Keratinocyte (primary cell): ENCODE data around the gene TTLL4.

Experiments used
- CTCF ChIP-seq, 3 experiments: IDR thresholded peaks in 1 of 3; conservative IDR thresholded peaks in 1 of 3; optimal IDR thresholded peaks in 1 of 3; 2 replicates in 2 of 3; 3 replicates in 1 of 3; pipeline versions ENCODE3 to v1.5.1; 2011; ENCODE audit warnings: low read length in 3 of 3, mild to moderate bottlenecking in 3 of 3, moderate library complexity in 2 of 3, control low read depth in 1 of 3, inconsistent platforms in 1 of 3; ENCODE audit not compliant: insufficient read depth in 2 of 3; ENCODE audit errors: extremely low read depth in 1 of 3
- EZH2 ChIP-seq: IDR thresholded peaks from one replicate; pipeline ENCODE4 v1.6.1; 2012; ENCODE audit warnings: inconsistent platforms, mild to moderate bottlenecking, low read length, moderate library complexity

DNA sequence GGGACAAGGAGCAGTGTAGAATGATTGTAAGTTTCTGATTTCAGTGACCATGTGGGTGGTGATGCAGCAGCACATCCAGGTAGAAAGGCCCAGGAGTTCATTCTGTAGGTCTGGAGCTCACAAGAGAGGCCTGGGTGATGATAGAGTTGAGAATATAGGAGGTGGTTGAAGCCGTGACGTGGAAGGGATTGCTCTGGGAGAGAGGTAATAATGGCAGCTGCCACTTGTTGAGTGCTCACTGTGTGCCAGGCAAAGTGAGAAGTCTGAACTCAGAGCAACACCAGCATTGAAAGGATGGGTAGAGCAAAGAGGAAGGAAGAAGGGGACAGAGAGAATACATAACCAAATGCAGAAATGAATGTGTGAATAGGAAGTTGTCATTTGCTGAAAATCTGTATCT lies 3.3 kb downstream of the TTLL4 start:
- TF ChIP-seq CTCF (optimal IDR thresholded peaks at IDR 0.05 in 1 of 3, IDR thresholded peaks at IDR 0.05 in 1 of 3, conservative IDR thresholded peaks at IDR 0.05 in 1 of 3; ENCODE audit: extremely low read depth in 1 of 3, insufficient read depth in 2 of 3, low read length in 3 of 3): no peak
- TF ChIP-seq EZH2: no peak
